ENCODE results near the gene KCNK13. TPM values are rescaled to one million over a fixed set of nuclear protein-coding genes. Genes with fewer than 3 reads are reported as not detected.
A peak's percentile ranks its signal among the peaks of the same experiment; 100 is the strongest.
"Not testable (repeated sequence)": the region's sequence is repeated elsewhere in the genome, so short reads cannot be mapped to it uniquely, and the experiment has no call there.

Gene KCNK13
- total and polyA plus RNA-seq, 3 donors from 2014 or later = 26.2 to 59.1 (median 42.5) TPM

- Histone ChIP-seq H3K27ac (peak overlapping the region; percentile 30 to 33), H3K27me3 (no peaks in the 10 kb centered on the region), H3K4me1 (no peaks in the 10 kb centered on the region), H3K4me3 (peak overlapping the region; percentile 53 to 65), H3K9me3 (no peaks in the 10 kb centered on the region), H3K36me3 (ENCODE audit: low read depth, missing control alignments) (no peaks in the 10 kb centered on the region)
- intact Hi-C loops (cut with DNase I; ENCODE audit: low total_unique reads) = no loop called here
- TF ChIP-seq CTCF (IDR thresholded peaks at IDR 0.05) (no peak), POLR2A (IDR thresholded peaks at IDR 0.05) (no peak)
- DNase-seq = no peak
- 25 to 27% methylated on average over 11 of the region's 11 CpGs for WGBS, 2 donors
These were observed 1.2 kb downstream of the KCNK13 start for GRCh38 chr14:90062822-90063539.

- no peak for TF ChIP-seq POLR2A (IDR thresholded peaks at IDR 0.05)
- no peak for TF ChIP-seq CTCF (IDR thresholded peaks at IDR 0.05)
- 61 to 65% methylated on average over 6 of the region's 6 CpGs for WGBS, 2 donors
- Histone ChIP-seq H3K27me3 (no peaks in the 10 kb centered on the region), H3K9me3 (no peaks in the 10 kb centered on the region), H3K27ac (no peak overlapping the region), H3K36me3 (ENCODE audit: low read depth, missing control alignments) (no peaks in the 10 kb centered on the region), H3K4me3 (no peak overlapping the region), H3K4me1 (no peaks in the 10 kb centered on the region)
- intact Hi-C loops (cut with DNase I; ENCODE audit: low total_unique reads) = no loop called here
- DNase-seq = peak; percentile 36
These were observed 10.6 kb downstream of the KCNK13 start for GRCh38 chr14:90072350-90072749.

GRCh38 chr14:90079576-90079975 lies 17.8 kb downstream of the KCNK13 start:
- no peaks in the 10 kb centered on the region for H3K36me3 ChIP-seq (ENCODE audit: low read depth, missing control alignments)
- TF ChIP-seq POLR2A (IDR thresholded peaks at IDR 0.05) (no peak), CTCF (IDR thresholded peaks at IDR 0.05) (no peak)
- 57 to 73% methylated on average over 2 of the region's 2 CpGs for WGBS, 2 donors
- H3K27ac ChIP-seq = no peak overlapping the region
- no peak for DNase-seq
- no peak overlapping the region for H3K4me3 ChIP-seq
- intact Hi-C loops (cut with DNase I; ENCODE audit: low total_unique reads) = no loop called here
- no peaks in the 10 kb centered on the region for H3K4me1 ChIP-seq
- no peaks in the 10 kb centered on the region for H3K9me3 ChIP-seq
- no peaks in the 10 kb centered on the region for H3K27me3 ChIP-seq

- no peak overlapping the region for H3K4me3 ChIP-seq
- WGBS, 2 donors = 81 to 85% methylated on average over 6 of the region's 6 CpGs
- H3K9me3 ChIP-seq = no peaks in the 10 kb centered on the region
- no peaks in the 10 kb centered on the region for H3K36me3 ChIP-seq (ENCODE audit: low read depth, missing control alignments)
- no peaks in the 10 kb centered on the region for H3K27me3 ChIP-seq
- intact Hi-C loops (cut with DNase I; ENCODE audit: low total_unique reads) = no loop called here
- DNase-seq = peak; percentile 45
- TF ChIP-seq POLR2A (IDR thresholded peaks at IDR 0.05) (no peak), CTCF (IDR thresholded peaks at IDR 0.05) (no peak)
- no peaks in the 10 kb centered on the region for H3K4me1 ChIP-seq
- H3K27ac ChIP-seq = no peak overlapping the region
These were observed 25.6 kb downstream of the KCNK13 start for GRCh38 chr14:90087433-90087832.

GRCh38 chr14:90088176-90088575 lies 26.4 kb downstream of the KCNK13 start:
- H3K4me1 ChIP-seq = no peaks in the 10 kb centered on the region
- 85 to 86% methylated on average over 2 of the region's 2 CpGs for WGBS, 2 donors
- no peaks in the 10 kb centered on the region for H3K36me3 ChIP-seq (ENCODE audit: low read depth, missing control alignments)
- intact Hi-C loops (cut with DNase I; ENCODE audit: low total_unique reads) = no loop called here
- no peak overlapping the region for H3K4me3 ChIP-seq
- no peaks in the 10 kb centered on the region for H3K9me3 ChIP-seq
- no peak overlapping the region for H3K27ac ChIP-seq
- H3K27me3 ChIP-seq = no peaks in the 10 kb centered on the region
- TF ChIP-seq POLR2A (IDR thresholded peaks at IDR 0.05) = no peak
- TF ChIP-seq CTCF (IDR thresholded peaks at IDR 0.05) = no peak
- no peak for DNase-seq

GRCh38 chr14:90089486-90089885 lies 27.7 kb downstream of the KCNK13 start:
- H3K36me3 ChIP-seq (ENCODE audit: low read depth, missing control alignments); H3K9me3 ChIP-seq; H3K27me3 ChIP-seq; H3K4me3 ChIP-seq; intact Hi-C loops (cut with DNase I; ENCODE audit: low total_unique reads); DNase-seq; H3K27ac ChIP-seq; H3K4me1 ChIP-seq: not testable (repeated sequence)
- 78 to 81% methylated on average over 5 to 6 of the region's 6 CpGs for WGBS, 2 donors
